ENCODE measurements around the gene TPK1.

TPK1 gene

DNA sequence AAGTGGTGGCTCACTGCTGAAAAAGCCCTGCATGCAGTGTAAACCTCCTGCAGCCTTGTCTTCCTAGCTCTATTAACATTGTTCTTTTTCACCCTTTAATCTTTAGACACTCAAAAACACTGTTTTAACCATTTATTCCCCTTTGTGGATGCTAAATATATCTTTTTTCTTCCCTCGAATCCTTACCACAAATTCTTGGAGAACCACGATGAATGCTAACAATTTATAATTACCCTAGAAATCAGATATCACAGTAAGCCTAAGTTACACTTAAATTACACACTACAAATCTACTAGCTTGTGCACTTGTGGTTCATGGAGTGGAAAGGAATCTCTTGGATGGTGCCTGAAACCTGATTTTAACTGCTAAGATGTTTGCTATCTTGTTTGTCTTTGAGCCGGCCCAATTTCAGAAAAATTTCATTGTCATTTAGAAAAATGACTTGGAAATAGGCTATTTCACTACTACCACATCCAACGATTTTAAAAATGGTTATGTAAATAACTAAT, 307.3 kb downstream of the TPK1 start:
- no peak for DNase-seq (ENCODE audit: low spot score)

- no peak for DNase-seq (ENCODE audit: low spot score)
Measured at GRCh38 chr7:144527051-144527471, 308.8 kb downstream of the TPK1 start.

DNA sequence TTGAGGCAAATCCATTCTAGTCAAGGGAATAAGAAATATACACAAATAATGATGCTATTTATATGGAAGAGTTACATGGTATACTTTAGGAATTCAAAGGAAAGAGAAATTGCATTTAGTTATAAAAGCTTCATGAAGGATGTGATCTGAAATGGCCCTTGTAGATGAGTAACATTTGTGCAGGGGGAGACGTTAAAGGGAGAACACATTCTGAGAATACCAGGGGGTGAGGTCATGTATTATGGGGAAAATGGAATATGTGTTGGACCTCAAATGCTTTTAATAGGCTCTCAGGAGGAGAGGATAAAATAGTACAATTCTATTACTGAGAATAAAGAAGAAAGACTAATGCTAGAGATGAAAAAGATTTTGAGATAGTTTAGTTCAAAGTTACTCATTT, 309.9 kb downstream of the TPK1 start:
- DNase-seq (ENCODE audit: low spot score): no peak

GRCh38 chr7:144524271-144524670, 311.6 kb downstream of the TPK1 start:
- no peak for DNase-seq (ENCODE audit: low spot score)

DNA sequence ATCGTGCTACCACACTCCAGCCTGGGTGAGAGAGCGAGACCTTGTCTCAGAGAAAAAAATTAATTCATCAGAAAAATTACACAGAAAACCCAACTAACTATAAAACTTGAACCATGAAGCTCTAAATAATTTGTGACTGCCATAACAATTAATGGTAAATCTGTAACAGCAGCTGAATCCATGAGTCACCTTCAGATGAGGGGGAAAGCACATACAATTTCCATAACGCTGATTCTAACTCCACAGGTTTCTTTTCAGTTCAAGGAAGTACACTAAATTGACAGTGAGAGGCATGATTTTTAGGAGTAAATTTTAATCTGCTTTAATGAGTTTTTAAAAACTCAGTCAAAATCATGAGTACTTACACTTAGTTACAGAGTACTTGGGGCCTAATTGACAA, 312.2 kb downstream of the TPK1 start:
- DNase-seq (ENCODE audit: low spot score): no peak

DNA sequence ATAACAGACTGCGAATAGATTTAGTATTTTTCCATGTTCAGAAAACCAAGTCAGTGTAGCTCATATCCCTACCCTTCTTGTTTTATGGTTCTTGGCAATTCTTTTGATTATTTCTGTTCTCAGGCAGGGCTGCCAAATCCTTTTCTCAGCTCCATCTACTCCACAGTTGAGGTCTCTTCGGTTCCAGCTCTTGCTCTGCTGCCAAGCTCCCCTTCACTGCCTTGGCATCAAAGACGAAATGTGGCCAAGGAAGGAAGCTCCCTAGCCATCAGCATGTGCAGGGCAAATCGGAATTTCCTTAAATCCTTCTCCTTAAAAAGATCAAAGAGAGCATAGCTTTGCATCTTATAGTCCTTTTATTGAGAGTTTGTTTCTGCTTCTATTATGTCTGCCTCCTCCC, 315.9 kb downstream of the TPK1 start:
- DNase-seq (ENCODE audit: low spot score): no peak

- no peak for DNase-seq (ENCODE audit: low spot score)
Measured at GRCh38 chr7:144518360-144518759, 317.5 kb downstream of the TPK1 start.

DNA sequence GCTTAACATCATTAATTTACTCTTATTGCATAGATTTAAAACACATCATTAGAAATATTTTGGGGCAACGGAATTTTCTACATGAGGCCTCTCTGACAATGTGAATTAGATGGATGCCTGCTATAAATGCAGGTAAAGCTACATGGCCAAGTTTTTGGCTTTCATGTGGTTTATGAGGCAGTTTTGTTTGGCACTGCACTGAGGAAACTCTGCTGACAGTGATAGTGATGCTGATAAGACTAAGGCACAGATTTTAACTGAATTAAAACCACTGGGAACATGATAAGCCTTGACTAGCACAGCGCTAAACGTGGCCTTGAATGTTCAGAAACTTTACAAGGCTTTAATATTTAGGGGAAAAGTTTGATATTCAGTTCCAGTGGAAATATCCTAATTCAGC, 318.1 kb downstream of the TPK1 start:
- DNase-seq (ENCODE audit: low spot score): no peak

DNA sequence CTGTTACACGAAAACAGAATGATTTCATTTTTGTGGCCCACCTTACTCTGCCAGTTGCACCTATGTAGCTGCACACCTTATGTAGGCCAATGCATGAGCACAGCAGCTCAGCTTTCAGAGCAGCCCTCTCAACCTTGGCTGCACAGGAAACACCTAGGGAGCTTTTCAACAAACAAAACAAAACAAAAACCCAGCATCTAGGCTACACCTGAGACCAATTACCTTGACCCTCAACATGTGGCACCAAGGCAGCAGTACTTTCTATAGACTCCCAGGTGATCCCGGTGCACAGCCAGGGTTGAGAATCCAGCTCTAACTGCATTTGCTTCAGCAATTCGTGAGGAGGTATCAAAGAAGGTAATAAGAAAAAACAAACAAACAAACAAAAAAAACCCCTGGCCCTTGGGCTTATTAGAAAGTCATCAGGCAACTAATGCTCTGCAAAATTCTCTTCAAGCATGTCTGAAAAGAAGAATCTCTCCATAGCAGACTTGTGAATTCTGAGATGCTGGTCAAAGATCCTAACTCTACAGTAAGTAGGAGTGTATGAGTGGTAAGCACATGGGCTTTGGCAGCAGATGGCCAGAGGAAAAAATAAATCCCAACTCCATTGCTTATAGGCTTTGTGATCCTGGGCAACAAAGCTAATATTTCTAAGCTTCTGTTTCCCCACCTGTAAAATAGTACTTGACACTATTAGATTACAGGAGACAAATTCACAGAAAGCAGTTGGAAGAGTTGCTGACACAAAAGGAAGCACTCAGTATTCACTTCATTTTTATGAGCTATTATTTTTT, 318.9 kb downstream of the TPK1 start:
- no peak for DNase-seq (ENCODE audit: low spot score)

GRCh38 chr7:144513334-144513733, 322.5 kb downstream of the TPK1 start:
- no peak for DNase-seq (ENCODE audit: low spot score)

GRCh38 chr7:144510621-144511020, 325.2 kb downstream of the TPK1 start:
- no peak for DNase-seq (ENCODE audit: low spot score)

DNA sequence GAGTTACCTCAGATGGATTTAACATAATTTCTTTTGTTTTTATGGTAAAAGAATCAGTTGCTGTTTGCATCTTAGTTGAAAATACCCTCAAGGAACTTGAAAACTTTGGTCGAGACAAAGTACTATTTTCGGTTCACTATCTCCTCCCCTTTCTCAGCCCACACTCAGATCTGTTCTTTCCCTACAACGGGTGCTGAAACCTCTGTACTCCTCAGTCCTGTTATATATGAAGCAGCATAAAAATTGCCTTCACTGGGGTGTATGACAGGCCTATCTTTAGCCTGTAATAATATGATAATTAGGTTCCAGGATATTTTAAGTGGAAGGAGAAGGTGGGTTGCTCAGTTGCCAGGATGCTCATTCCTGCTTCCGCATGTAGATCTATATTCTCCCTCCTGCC, 327.2 kb downstream of the TPK1 start:
- DNase-seq (ENCODE audit: low spot score): no peak

GRCh38 chr7:144503215-144503614, 332.6 kb downstream of the TPK1 start:
- DNase-seq (ENCODE audit: low spot score): no peak

DNA sequence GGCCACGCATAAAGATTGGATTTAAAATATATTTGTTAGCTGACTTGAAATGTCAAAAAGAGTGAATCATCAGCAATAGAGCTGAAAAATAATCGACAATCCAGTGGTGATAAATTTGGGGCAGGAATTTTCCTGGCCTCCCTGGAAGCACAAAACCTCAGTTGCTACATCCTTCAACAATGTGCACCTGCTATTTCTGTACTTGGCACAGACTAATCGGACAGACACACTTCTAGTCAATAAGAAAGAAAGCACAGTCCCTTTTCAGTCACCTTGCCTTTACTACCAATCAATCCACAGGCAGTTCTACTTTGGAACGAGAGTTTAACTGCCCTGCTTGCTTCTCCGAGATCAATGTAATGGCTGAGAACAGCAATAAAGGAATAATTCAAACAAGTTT, 335.6 kb downstream of the TPK1 start:
- DNase-seq (ENCODE audit: low spot score): no peak

DNA sequence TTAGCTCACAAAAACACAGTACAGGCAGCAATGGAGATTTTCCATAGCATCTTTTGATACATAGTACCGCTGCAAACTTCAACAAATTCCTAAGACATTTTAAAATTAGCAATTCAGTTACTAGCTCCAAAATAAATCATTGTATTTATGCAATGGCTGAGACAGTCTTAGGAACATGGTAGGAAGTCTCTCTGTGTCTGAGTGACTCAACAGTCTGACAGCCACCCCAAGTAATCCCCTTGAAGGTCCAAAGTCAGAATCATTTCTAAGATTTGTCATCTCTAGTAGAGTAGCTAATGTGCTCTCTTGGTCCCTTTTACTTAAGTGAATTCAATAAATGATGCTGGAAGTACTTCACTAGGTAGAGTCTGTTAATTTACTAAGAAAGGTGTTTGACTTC, 338.6 kb downstream of the TPK1 start:
- no peak for DNase-seq (ENCODE audit: low spot score)

- no peak for DNase-seq (ENCODE audit: low spot score)
Measured at GRCh38 chr7:144494355-144494754, 341.5 kb downstream of the TPK1 start.

DNA sequence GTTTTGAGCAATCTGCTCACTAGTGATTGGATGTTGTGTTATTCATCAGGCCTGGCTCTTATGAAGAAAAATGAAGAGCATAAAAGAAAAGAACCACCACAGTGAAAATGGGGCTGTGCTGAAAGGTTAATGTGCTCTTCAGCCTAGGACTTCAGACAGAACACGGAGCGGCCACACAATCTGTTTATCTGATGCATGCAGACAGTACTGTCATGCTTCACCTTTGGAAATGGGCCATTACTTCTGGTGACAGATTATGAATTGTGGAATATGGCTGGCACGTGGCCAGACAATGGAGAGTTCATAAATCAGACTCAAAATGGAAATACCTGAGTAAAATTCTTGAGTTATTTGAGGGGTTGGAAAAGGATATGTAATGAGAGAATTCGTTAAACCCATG, 346.3 kb downstream of the TPK1 start:
- DNase-seq (ENCODE audit: low spot score): no peak

DNA sequence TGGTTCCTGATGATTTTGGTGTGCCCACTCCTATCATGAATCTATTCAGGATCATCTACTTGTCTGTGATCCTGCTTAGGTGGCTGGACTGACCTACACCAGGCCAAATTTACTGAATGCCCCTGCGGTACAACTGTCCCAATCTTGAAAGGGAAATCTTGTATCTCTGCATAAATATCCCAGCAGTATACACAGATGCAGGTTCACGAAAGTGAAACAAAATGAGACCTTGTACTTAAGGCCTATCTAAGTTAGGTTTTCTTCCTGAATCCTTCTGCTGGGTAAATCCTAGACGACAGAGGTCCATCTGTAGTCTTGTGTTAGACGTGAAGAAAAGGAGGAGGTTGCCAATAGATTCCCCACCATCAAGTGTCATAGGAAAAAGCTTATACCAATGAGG, 346.9 kb downstream of the TPK1 start:
- DNase-seq (ENCODE audit: low spot score): no peak

GRCh38 chr7:144487901-144488300, 348.0 kb downstream of the TPK1 start:
- no peak for DNase-seq (ENCODE audit: low spot score)

DNA sequence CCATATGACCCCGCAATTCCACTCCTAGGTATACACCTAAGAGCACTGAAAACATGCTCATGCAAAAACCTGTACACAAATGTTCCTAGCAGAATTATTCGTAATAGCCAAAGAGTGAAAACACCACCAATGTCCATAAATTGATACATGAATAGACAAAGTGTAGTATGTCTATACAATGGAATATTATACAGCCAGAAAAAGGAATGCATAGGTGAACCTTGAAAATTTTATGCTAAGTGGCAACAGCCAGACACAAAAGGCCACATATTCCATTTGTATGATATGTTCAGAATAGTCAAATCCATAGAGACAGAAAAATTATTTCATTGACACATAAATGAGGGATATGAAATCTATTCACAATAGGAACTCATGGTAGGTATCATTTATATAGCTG, 351.4 kb downstream of the TPK1 start:
- no peak for DNase-seq (ENCODE audit: low spot score)

GRCh38 chr7:144483189-144483588, 352.7 kb downstream of the TPK1 start:
- no peak for DNase-seq (ENCODE audit: low spot score)

GRCh38 chr7:144481833-144482232, 354.0 kb downstream of the TPK1 start:
- DNase-seq (ENCODE audit: low spot score): no peak

GRCh38 chr7:144477348-144477747, 358.5 kb downstream of the TPK1 start:
- DNase-seq (ENCODE audit: low spot score): no peak
